ENCODE measurements around the gene THYN1.
"Not testable (repeated sequence)": the region's sequence is repeated elsewhere in the genome, so short reads cannot be mapped to it uniquely, and the experiment has no call there.

Gene THYN1

DNA sequence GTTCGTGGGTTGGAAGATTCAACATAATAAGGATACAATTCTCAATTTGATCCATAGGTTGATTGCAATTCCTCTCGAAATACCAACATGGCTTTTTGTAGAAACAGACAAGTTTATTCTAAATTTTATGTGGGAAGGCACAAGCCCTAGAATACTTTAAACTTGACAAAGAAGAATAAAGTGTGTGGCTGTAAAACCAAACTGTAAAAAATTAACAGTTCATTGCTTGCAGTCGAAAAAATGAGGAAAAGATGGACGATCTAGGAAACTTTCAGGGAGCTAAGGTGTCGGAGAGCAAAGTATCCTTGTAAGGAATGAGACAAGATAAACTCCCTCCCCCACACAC lies 22.0 kb upstream of the THYN1 start:
- DNase-seq (ENCODE audit: low read depth), result no peak

DNA sequence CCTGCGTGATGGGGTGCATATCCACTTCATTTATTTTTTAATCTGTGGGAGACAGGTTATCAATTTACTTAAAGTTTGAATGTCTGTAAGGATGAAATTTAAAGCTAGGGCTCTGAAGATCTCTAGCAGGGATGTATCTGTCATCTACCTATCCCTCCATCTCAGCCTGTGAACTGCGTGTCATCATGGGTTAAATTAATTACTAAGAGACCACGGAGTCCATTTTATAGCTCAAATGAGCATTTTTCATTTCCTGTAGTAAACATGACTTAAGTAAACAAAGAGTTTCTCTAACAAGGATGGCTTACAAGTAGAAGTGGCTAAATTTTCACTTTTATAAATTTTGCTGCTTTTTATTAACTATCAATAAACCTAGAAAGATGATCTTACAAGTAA lies 20.2 kb upstream of the THYN1 start:
- DNase-seq (ENCODE audit: low read depth), result no peak

DNA sequence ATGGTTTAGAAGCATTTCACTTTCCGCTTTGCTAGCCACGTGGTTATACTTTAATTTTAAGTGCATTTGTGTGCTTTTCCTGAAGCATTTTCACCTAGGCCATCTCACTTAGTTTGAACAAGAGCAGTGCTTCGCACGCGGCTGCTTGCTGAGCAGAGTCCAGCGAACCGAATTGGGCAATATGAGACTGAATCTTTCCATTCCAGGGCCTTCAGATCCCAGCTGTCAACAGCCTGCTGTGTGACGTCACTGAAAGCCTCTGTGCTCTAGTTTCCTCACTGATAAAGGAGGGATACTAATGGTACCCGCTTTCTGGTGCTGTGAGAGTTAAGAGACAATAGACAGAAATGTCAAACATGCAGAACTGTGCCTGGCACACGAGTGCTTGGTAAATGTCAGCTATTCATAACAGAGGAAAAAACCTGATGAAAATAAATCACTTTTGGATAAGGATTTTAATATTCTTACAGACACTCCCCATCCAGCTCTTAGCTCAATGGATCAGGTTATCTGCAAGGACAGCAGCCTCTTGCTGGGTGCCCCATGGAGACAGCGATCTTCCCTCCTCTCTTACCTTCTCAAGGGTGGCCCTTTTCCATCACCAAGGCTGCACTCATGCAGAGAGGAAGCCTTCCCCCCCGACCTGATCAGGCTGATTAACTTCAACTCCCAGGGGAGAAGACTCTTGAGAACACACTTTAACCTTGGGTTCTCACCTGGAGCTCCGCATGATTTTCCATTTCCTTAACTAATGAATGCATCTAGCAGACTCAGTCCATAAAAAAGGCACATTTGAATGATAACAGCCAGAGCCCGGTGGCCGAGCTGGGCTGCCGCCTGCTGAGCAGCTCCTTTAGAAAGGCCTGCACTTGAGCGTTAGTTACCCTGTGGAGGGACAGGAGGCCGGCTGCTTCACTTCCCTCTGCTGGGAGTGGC lies 19.5 kb upstream of the THYN1 start:
- DNase-seq (ENCODE audit: low read depth), result no peak

DNA sequence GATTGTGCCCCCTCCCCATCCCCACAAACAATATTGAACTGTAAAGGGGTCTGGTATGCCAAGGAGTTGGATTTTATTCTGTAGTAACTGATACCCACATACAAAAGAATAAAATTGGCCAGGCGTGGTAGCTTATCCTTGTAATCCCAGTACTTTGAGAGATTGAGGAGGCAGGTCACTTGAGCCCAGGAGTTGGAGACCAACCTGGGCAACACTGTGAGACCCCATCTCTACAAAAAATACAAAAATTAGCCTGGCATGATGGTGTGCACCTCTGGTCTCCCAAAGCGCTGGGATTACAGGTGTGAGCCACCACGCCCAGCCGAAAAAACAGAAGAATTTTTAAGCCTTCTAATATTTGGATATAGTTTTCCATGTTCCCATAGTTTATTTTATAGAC lies 18.8 kb upstream of the THYN1 start:
- no peak for DNase-seq (ENCODE audit: low read depth)

DNA sequence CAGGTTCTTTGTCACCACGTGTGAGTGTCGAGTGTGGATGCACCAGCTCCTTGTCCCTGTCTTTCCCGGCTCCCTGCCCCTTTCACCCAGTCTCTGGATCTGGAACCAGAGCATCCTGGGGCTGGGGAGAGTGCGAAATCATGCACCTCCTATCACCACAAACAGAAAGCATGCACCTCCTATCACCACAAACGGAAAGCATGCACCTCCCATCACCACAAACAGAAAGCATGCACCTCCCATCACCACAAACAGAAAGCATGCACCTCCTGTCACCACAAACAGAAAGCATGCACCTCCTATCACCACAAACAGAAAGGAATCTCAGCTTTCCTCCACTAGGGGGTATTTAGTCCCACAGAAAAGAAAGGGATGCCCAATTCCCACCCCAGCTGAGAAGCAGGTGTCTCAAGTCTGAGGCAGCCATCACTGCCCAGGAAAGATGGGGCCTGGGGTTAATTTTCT lies 17.1 kb upstream of the THYN1 start:
- no peak for DNase-seq (ENCODE audit: low read depth)

DNA sequence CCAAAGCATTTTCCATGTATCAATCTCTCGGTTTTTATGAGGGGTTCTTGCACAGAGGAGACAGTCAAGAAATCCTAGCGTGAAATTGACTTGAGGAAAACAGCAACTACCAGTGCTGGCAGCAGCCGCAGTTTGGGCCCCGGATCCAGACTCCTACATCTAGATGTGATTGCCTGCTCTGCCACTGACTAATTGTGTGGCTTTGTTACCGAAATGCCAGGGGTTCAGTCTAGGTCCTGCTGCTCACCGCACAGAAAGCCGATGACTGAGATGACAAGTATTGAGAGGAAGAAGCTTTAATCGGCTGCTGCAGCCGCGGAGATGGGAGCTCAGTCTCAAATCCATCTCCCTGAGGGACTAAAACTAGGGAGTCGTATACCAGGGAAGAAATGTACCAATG lies 14.8 kb upstream of the THYN1 start:
- no peak for DNase-seq (ENCODE audit: low read depth)

DNA sequence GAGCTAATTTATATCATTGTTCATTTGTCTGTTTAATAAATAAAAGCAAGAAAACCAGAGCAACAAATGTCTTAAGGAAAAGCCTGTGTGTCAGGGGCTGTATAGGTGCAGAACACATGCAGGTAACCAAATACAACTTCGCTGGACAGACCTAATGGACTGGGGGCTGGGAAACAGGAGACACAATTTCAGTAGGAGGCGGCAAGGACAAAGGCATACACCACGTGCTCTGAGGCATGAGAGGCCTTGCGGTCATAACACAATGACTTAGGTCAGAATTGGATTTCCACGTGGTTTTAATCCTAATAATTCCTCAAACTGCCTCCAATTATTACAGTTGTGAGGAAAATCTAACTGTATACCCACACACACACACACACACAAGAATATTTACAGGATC lies 14.3 kb upstream of the THYN1 start:
- DNase-seq (ENCODE audit: low read depth), result no peak

DNA sequence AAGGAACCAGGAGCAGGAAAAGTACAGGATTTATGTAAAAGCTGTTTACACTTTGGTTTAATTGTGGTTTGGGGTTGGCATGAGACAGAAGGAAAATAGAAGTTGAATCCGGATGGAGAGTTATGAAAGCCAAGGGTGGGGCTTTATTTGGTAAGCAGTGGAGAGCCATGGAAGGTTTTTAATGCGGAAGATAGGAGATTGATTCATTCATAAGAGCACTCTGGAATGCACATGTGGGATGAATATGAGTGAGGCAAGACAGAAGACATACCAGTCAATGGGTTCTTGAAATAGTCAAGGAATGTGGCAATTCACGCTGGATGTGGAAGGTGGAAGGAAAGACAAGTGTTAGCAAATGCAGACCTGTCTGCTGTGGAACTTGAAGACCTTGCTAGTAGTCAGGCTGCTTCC lies 13.7 kb upstream of the THYN1 start:
- peak; percentile 82 for DNase-seq (ENCODE audit: low read depth)

DNA sequence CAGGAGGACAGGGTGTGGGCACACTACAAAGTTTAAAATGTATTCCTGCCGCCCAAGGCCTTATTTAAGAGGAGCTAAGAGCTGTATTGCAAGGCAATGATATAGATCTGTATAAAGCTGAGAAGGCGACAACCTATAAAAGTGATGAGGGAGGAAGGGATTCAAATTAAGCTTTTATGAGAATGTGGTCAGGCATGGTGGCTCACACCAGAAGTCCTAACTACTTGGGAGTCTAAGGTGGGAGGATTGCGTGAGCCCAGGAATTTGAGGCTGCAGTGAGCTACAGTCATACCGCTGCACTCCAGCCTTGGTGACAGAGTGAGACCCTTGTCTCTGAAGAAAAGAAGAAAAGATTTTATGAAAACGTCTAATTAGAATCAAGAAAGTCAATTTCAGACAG lies 13.3 kb upstream of the THYN1 start:
- no peak for DNase-seq (ENCODE audit: low read depth)

DNA sequence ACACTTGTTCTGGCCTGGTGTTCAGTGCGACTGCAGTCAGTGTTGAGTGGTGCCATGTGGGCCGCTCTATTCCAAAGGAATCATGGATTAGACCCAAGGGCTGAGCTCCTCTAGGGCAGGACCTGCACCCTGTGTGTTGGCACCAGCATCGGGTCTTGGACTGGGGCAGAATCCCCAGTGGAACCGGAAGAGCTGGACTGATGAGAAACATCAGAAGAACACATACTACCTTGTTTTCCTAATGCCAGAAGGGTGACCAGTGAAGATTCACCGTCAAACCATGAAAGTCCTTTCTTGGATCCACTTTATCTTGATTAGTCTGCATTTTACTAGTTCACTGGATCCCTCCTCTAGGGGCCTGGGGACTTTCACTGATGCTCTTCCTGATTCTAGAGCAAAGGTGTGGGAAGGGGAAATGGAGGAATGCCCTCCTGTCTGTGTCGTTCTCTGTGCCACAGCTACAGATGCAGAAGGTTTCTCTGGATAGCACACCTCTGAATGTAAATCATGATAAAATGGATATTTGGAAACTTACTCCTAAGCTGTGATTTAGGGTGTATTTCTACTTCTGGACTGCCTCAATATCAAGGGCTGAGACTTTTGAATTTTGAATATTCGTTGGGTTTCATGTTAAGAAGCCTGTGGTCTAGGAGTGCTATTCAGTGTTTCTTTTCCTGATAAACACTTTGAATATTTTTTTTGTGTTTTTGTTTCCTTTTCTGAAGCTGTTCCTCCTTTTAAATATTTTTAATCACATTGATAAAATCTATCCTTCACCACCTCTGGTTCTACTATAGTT lies 12.0 kb upstream of the THYN1 start:
- DNase-seq (ENCODE audit: low read depth), result no peak

DNA sequence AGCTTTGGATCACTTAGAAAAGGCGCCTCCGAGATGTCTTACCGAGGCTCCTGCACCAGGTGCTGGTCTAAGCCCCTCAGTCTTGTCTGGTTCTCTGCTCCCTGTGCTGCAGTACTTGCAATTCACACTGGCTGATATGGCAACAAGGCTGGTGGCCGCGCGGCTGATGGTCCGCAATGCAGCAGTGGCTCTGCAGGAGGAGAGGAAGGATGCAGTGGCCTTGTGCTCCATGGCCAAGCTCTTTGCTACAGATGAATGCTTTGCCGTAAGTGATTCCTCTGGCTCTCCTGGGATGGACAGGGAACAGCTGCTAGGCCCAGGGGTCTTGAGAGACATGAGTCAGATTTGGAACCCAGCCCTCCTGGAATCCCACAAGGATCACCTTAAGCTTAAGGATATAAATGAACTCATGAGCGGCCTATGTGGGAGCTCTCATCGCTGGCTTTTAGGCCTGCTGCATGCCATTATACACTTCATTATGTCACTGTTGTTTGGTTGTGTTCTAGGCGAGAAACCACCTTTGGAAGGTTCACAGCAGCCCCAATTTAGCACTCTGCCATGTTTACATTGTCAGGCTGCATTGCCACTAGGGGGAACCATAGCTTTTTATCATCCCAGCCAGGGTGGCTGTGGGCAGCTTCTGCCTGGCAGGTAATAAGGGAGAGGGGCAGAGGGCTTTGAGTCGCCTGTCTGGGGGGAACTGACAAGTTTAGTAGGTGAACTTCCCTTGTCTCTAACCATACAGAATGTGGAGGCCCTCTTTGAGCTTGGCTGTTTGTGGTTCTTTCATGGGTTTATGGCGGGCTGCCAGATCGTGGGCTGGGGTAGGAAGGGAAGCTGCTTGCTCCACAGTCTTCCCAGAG lies 8.7 kb upstream of the THYN1 start:
- DNase-seq (ENCODE audit: low read depth), result no peak

DNA sequence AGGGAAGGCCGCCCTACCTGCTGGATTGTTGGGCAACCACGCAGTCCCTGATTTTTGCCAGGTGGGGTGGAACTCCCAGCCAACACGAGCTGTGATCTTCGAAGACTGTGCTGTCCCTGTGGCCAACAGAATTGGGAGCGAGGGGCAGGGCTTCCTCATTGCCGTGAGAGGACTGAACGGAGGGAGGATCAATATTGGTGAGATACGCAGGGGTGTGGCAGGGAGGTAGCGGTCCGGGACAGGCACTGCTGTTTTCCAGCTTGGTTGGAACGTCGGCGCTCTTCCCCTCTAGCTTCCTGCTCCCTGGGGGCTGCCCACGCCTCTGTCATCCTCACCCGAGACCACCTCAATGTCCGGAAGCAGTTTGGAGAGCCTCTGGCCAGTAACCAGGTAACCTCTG lies 7.8 kb upstream of the THYN1 start:
- no peak for DNase-seq (ENCODE audit: low read depth)

DNA sequence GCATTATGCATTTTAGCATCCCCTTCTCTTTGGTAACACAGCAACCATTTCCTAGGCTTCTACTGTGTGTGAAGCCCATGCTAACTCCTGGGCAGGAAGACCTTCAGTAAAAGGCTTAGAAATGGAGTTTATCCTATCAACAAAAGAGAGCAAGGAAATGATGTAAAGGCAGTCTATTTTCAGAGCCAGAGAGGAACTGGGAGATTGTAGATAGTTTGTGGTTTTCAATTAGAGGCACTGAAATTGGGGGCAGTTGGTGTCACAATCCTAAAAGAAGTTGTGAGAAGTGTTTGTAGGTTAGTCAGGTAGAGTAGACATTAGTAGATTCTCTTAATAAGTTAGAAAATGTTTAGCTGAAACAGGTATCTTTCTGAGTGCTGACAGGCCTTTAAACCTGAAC lies 7.4 kb upstream of the THYN1 start:
- DNase-seq (ENCODE audit: low read depth), result no peak

DNA sequence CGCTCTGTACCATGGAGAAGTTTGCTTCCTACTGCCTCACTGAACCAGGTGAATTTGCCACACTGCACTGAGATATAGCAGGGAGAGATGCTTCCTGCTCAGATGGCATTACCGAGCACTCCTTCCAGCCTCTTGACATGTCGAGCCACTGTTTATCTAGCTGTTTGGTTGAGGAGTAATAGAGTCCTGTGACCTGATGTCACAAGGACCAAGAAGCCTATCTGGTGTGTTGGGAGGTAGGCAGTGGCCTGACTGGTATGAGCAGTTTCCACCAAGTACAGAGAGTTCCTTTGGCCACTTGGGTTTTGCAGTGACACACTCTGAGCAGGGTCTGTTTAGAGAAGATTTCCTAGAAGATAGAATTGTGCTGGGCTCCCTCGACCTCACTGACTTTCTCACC lies 5.4 kb upstream of the THYN1 start:
- DNase-seq (ENCODE audit: low read depth), result no peak

DNA sequence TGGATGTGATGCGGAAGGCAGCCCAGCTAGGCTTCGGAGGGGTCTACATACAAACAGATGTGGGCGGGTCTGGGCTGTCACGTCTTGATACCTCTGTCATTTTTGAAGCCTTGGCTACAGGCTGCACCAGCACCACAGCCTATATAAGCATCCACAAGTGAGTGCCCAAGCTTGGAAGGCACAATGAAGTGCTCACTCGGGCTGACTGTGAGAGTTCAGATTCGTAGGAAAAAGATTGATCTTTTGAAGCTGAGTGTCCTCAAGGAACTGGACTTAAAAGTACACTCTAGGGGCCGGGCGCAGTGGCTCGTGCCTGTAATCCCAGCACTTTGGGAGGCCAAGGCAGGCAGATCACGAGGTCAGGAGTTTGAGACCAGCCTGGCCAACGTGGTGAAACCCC lies 3.9 kb upstream of the THYN1 start:
- no peak for DNase-seq (ENCODE audit: low read depth)

DNA sequence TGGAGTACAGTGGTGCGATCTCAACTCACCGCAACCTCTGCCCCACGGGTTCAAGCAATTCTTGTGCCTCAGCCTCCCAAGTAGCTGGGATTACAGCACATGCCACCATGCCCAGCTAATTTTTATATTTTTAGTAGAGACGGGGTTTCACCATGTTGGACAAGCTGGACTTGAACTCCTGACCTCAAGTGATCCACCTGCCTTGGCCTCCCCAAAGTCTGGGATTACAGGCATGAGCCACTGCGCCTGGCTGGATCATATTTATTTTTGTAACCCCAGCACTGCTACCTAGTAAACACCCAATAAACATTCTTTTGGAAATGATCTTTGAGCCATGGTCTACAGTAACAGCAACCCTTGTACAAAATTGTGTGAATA lies 2.0 kb upstream of the THYN1 start:
- DNase-seq (ENCODE audit: low read depth), result not testable (repeated sequence)

DNA sequence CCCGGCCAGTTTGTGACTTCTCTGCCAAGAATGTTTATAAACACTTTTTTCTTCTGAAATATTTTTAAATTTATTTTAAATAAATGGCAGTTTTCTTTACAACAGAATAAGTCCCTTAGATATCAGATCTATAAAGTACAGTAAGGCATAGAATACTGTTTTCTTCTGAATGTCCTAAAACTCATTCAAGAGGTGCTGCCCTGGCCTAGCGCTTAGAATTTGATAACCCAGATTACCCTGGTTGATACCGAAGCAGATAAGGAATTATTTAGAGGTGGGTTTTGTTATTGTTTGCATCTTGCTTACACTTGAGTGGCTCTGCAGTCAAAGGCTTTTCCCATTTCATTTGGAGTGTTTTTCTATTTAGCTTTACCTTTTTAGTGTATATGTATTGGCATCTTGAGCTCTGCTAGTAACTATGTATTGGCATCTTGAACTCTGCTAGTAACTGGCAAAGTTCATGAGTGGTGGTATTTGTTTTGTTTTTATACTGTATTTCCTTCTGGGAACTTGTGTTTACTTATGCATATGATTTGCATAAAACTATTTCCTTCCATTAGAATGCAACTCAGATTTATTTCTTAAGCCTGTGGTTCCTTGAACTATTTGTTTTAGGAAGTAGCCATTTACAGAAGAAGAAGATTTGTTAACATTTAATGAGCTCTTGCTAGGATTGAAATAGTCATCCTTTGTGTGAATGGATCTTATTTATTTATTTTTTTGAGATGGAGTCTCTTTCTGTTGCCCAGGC lies 1.5 kb upstream of the THYN1 start:
- no peak for DNase-seq (ENCODE audit: low read depth)

DNA sequence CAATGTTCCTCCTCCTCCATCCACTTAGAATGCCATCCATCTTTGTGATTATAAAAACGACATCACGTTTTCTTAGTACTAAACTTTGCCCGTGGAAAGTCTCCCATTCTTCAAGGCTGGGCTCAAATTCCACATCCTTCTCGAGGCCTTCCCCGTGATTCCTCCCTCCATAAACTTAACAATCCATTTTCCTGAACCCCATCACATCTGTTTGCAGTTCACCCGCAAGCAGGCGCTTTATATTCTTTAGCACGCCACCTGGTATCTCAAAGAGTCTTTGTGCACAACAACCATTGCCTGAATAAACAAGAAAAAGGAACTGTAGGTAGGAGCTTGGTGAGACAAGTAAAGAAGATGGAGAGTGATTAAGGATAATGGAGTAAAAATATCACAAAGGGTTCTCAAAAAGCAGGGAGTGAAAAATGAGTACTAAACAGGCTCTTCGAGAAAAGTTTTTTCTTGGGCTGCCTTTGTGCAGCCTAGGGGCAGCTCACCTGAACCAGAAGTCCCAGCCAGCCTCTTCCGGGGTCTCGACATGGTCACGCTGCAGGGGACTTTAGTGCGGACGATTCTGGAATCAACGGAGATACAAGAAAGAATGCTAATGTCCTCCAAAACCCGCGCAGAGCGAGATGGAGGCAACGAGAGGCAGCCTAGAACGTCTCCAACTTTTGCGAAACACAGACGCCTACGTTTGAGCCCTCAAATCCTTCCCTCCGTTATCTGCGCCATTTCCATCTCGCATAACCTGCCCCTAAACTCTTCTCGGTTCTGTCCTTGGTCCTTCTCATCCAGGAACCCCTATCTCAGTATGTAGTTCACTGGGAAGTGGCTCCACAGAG lies 585 bp downstream of the THYN1 start:
- DNase-seq (ENCODE audit: low read depth), result peak; percentile 25

DNA sequence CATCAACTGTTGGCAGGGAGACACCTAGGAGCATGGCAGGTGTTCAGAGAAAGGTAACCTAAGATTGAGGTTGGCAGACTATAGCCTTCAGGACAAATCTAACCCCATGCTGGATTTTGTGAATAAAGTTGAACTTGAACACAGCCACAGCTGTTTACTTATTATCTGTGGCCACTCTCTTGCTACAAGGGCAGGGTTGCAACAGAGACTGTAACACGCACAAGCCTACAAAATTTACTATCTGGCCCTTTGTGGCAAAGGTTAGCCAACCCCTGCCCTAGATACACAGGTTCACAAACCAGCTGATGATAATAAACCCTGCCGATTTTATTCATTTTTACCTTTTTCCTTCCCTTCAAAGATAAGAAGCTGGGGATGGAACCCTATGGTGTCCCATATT lies 2.5 kb downstream of the THYN1 start:
- DNase-seq (ENCODE audit: low read depth), result no peak

DNA sequence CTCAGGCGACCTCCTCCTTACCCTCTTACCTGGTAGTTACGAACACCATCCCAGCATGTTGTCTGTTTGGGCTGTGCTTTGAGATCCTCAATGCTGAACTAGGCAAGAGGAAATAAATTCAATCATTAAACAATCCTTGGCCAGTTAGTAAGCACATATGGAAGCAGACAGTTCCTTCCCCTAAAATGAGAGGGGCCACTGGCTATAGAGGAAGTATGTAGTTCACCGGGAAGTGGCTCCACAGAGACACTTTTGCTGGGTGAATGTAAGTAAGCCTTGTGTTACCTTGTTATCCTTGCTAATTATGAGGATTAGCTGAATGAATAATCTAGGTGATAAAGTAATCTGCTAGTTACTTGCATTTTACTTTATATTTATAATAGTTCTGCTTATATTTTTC lies 2.9 kb downstream of the THYN1 start:
- DNase-seq (ENCODE audit: low read depth), result no peak

Measured in GM04504 (cell line).